GM18868 (cell line): Measurements from ENCODE around the gene BEAN1.

ENCODE experiments used
- ATAC-seq: cut with Tn5 transposase; IDR thresholded peaks from one replicate; pipeline ENCODE4 v1.9.1; 2021; ENCODE audit warnings: mild to moderate bottlenecking, moderate library complexity; ENCODE audit not compliant: unreplicated experiment

The BEAN1 gene

GRCh38 chr16:66391726-66392670 lies 35.1 kb upstream of the BEAN1 start:
- no peak for ATAC-seq

- ATAC-seq, result no peak
Observed at GRCh38 chr16:66395806-66396555, 31.1 kb upstream of the BEAN1 start.

- no peak for ATAC-seq
Observed at GRCh38 chr16:66397736-66398433, 29.2 kb upstream of the BEAN1 start.

GRCh38 chr16:66399031-66399430 lies 28.1 kb upstream of the BEAN1 start:
- ATAC-seq, result no peak

GRCh38 chr16:66399930-66400329 lies 27.2 kb upstream of the BEAN1 start:
- no peak for ATAC-seq

- no peak for ATAC-seq
Observed at GRCh38 chr16:66400503-66401380, 26.4 kb upstream of the BEAN1 start.

- no peak for ATAC-seq
Observed at GRCh38 chr16:66401610-66402009, 25.5 kb upstream of the BEAN1 start.

- ATAC-seq, result no peak
Observed at GRCh38 chr16:66402166-66402565, 24.9 kb upstream of the BEAN1 start.

GRCh38 chr16:66402591-66403230 lies 24.4 kb upstream of the BEAN1 start:
- no peak for ATAC-seq

- no peak for ATAC-seq
Observed at GRCh38 chr16:66403531-66404145, 23.5 kb upstream of the BEAN1 start.

- no peak for ATAC-seq
Observed at GRCh38 chr16:66405057-66405783, 21.9 kb upstream of the BEAN1 start.

GRCh38 chr16:66406534-66407221 lies 20.4 kb upstream of the BEAN1 start:
- ATAC-seq, result peak; percentile 80

GRCh38 chr16:66408163-66409048 lies 18.7 kb upstream of the BEAN1 start:
- no peak for ATAC-seq

- ATAC-seq, result no peak
Observed at GRCh38 chr16:66409156-66409555, 17.9 kb upstream of the BEAN1 start.

GRCh38 chr16:66412182-66412581 lies 14.9 kb upstream of the BEAN1 start:
- ATAC-seq, result no peak

- ATAC-seq, result no peak
Observed at GRCh38 chr16:66414891-66415290, 12.2 kb upstream of the BEAN1 start.

GRCh38 chr16:66416136-66416535 lies 11.0 kb upstream of the BEAN1 start:
- no peak for ATAC-seq
